H4 (cell line): ENCODE data around the gene WDR72. TPM values are rescaled to one million over a fixed set of nuclear protein-coding genes. Genes with fewer than 3 reads are reported as not detected.
"Not testable (repeated sequence)": the region's sequence is repeated elsewhere in the genome, so short reads cannot be mapped to it uniquely, and the experiment has no call there.

Experiments
- DNase-seq: peaks from one replicate; pipeline ENCODE4 v3.0.0-alpha.2; 2015; ENCODE audit warnings: low spot score
- total RNA-seq: library from RNA; depleted of rRNA; stranded (reverse); fragments of >200 nt; shearing (Covaris generic); gene quantifications from 2 replicates; pipeline ENCODE4 v1.2.3, GENCODE V29; 2014

The WDR72 gene
- total RNA-seq, 1 experiment from 2014 or later = 14.6 TPM

DNA sequence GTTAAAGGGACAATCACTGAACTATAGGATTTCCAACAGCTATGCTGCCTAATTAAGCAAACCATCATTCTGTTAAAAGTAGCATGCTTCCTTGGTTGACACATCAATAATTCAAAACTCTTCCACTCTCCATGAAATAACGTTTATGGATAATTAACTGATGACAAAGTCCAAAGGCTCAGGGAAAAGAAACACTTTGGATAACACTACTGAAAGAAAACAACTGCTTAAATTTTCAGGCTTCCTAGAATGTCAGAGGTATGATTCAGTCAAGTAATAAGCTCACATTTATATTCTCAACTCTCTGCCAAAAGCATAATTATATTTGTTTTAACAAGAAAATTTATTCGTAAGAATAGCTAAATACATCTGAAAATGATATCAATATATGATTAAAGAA lies 49.6 kb downstream of the WDR72 start:
- DNase-seq = no peak

DNA sequence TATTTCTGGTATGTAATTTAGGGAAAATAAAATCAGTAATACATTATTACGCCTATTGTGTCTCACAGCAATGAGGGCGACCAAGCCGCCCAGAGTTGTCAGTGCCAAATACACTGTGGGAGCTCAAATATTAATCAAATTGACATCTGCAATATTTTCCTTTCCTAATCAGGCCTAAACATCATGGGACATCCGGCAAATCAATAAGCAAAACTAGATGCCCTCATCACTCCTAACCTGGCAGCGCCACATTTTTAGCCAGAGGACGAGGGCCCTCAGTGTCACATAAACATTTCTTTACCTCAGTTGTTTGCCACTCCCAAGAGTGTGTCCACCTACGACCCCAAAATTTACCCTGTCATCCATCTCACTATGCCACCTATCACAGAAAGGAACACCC lies 64.1 kb downstream of the WDR72 start:
- DNase-seq = no peak

DNA sequence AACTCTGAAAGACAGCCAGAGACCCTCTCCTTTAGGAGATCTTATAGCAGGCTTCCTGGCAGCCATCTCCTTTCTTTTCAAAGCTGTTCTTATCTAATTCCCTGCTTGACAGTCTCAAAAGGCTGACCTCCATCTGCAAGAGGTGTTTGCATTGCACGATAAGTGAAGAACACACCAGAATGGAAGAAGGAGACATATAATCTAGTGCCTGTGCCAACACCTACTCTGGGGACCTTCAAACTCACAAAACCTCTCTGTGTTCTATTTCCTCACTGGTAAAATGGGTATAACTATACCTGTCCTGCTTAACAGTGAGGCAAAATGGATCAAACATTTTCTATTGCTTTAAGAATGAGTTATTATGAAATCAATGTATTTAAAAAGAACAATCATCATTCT lies 65.0 kb downstream of the WDR72 start:
- no peak for DNase-seq

DNA sequence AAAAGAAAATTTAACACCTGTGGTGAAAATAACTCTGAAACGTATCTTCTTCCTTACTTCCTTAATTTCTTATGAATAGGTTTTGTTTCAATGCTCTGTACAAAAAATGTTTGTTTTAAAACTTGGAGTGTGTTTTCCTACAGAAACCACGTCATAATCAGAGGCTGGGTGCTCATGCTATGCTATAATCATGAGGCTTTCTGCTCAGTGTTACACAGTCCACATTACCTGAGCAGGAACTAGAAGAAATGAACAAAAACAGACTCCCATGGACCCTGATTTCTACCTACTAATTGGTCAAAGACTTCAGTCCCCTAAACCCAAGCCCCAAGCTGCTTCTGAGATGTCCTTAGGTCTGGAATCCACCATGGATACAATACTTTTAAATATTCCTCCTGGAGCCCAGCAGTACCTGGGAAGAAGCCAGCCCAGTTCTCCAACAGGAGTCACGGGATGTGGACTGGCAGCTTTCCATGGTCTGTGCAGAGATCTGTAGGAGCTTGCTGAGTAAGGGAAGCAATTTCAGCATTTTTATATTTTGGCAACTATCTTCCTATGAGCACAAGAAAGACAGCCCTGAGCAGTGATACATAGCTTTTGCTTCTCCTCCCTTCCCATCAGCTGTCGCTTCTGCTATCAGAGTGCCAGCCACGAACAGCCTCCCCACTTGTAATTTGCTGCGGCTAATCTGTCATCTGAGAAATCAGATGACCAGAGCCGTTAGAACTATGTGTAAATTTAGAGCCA lies 65.6 kb downstream of the WDR72 start:
- peak; percentile 23 for DNase-seq

DNA sequence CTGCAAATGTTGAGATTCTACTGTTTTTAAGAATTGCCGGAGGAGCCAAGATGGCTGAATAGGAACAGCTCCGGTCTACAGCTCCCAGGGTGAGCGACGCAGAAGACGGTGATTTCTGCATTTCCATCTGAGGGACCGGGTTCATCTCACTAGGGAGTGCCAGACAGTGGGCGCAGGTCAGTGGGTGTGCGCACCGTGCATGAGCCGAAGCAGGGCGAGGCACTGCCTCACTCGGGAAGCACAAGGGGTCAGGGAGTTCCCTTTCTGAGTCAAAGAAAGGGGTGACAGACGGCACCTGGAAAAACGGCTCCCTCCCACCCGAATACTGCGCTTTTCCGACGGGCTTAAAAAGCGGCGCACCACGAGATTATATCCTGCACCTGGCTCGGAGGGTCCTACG lies 75.3 kb downstream of the WDR72 start:
- DNase-seq = not testable (repeated sequence)

DNA sequence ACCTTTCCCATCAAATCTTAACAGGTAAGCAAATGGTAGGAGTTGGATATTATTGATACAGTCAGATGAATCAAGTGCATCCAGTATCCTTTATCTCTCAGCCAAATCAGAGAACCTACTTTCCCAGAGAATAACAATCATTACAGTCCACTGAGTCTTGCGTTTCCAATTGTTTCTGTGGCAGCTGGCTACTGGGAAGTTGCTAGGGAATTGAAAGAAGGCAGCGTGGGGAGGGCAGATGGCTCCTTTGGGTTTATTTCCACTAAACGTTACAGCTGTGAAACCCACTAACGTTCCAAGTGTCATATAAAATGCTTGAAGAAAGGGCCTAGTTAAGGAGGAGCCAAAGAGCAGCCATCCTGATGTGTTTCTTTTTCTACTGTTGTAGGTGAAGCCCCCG lies 78.4 kb downstream of the WDR72 start:
- no peak for DNase-seq

DNA sequence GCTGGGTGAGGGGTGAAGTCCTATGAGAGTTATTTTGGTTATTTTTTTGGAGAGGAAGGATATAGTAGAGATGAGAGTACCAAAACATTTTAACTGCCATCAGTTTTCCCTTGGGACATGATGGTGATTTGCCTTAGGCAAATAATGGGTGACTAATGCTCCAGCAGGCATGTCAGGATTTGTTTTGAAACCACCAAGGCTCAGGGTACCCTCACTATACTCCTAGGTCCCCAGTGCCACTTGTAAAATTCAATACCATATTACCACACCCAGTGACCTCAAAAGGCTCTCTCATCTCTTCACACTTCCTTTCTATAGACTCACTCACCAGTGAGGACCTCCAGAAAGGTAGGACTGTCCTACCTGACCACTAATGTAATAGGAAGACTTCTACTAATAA lies 83.6 kb downstream of the WDR72 start:
- no peak for DNase-seq

DNA sequence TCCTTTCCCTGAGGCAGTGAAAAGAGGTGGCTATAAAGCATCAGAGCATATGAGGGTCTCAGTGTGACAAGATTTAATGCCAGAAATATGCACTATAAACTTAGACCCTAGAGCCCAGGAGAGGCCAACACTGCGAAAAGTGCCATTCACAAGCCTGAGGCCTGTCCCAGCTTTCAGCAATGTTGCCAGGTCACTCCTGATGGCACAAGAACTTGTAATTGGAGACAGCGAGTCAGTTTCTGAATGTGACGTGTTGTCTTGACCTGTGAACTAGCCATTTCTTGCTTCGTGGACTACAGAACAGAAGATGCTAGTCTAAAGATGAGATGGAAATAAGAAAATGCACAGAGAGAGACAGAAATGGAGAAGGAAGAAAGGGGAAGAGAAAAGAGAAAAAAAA lies 87.9 kb downstream of the WDR72 start:
- no peak for DNase-seq

DNA sequence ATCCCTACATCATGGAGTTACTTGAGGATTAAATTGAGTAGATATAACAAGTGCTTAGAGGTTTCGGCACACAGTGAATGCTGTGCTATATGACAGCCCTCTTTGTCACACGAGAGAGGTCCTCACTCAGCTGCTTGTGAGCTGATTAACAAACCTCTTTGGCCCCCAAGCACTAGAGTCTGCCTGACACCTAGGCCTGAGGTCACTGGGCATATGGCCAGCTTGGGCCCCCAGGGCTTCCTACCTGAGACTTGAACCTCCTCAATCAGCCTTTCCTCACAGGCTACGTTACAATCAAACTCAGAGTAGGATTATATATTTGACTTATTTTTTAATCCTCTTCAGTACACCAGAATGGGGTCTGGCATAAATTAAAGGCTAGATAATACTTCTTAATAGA lies 88.8 kb downstream of the WDR72 start:
- DNase-seq = no peak

DNA sequence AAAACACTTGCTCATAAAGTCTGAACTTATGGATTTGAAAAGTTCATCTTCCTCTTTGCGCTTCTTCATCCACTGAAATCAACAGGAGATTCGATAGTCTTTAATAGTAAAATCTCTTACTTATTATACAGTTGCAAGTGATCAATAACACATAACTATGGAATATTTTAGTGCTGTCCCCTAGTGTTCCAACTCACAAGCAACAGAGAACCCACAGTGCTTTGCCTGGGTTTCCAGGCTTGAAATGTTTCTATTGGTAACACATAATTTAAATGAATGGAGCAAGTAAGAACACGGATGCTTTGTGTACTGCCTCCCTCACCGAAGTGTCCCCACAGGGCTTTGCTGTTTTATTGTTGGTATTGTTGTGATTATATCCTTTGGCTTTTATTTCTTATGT lies 93.5 kb downstream of the WDR72 start:
- no peak for DNase-seq

DNA sequence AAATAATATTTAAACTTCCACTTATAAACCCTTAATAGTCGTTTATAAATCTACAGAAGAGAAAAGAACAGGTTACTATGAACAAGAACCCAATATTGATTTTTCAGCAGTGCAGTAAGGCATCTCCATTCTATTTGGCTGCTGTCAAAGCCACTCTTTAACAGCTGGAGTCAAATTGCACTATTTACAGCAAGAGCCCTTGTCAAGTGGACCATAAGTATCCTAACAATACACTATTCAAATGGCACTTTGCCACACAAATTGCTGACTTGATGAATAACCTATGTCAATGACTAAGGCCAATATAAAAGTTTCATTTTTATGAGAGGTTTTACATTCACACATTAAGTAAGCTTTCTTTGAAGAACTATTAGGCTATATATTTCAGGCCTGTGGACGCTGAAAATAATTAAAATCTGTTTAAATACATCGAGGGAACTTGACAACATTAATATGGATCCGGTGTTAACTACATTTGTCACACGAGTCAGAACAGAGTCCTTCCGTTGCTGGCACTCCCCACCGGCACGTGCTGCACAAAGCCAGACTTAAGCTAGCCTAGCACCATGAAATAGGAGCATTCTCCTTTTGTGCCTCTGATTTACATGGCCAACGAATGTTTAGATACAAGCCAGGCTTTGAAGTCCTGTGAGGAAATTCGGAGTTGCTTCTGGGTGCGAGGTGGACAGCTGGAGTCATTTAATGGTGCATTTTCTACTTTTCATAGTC lies 100.5 kb downstream of the WDR72 start:
- no peak for DNase-seq

DNA sequence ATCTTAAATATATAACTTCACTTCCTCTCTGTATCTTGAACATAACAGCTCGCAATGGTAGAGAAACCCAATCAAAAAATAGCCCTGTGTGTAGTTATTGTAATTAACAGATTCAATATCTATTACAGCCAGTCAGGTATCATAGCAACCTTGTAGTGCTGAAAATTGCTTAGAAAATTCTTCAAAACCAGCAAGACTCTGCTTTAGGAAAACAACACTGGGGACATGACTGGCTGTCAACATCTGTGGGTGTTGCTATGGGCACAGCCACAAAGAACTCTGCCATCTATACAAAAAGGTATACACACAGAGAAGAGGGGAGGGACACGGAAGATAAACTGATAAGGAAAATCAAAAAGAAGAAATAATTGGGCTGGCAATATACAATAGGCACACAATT lies 101.2 kb downstream of the WDR72 start:
- DNase-seq = no peak

DNA sequence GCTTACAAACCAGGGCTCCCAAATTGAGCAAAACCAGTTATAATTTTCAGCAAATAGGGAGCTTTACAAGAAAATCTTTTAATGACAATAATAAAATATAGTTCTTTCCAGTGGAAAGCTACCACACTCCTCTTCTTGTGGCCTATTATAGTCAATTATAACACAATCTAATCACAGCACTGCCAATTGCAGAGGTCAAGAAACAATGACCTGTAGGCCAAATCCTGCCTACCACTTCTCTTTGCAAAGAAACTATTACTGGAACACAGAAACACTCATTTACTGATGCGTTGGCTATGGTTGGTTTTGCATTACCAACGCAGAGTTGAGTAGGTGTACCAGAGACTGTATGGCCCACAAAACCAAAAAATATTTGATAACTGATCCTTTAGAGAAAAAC lies 110.5 kb downstream of the WDR72 start:
- no peak for DNase-seq

DNA sequence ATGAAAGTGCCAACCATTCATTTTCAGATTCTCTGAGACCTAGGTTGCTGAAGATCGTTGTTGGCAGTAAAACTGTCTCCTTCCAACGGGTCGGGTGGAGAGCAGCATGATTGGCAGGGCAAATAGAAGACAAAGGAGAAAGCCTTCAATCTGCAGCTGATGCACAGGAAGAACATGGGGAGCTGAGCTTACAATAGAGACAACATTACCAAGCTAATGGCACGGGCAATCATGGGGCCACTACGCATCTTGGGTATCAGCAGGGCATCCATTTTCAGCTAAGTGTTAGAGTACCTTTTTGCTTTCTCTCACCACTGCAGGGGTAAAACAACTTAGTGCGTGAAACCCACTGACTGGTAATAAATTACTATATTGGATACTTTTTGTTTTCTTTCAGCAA lies 114.8 kb downstream of the WDR72 start:
- DNase-seq = no peak

DNA sequence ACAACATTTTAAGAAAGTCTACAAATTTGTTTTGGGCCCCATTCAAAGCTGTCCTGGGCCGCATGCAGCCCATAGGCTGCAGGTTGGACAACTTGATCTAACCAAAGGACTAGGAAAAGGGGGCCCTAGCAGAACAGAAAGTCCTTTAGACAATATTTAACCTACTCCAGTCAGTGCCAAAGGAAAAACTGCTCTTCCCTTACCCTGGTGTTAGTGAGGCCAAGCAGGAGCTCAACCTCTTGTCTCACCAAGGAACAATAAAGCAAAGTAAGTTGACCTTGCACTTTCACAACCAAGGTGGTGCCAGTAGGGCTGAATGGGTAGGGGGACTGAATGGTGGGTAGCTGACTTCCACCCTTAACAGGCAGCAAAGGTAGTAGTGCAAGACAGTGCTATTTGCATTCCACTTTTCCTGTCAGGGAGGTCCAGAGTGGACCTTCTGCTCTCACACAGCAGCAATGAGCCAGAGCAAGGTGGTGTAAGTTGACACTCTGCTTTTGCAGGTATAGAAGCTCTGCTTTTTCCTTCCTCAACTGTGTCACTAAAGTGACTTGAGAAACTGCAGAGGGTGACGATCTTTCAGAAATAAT lies 124.9 kb downstream of the WDR72 start:
- no peak for DNase-seq

DNA sequence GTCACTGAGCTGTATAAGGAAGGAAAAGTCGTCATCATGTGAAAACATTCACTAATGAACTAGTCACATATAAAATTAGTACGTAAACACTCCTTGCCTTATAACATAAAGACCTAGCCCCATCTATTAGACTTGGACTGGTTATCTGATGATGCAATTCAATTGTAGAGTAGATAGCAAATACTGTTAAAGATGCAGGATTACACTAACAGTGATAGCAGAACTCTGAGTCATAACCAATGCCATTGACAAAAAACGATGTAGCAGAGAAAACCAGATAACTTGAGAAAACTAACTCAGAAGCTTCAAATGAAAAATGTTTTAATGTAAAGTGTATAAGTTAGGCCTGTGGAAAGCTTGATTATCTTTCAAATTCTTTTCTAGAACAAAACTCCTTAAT lies 132.2 kb downstream of the WDR72 start:
- DNase-seq = no peak

DNA sequence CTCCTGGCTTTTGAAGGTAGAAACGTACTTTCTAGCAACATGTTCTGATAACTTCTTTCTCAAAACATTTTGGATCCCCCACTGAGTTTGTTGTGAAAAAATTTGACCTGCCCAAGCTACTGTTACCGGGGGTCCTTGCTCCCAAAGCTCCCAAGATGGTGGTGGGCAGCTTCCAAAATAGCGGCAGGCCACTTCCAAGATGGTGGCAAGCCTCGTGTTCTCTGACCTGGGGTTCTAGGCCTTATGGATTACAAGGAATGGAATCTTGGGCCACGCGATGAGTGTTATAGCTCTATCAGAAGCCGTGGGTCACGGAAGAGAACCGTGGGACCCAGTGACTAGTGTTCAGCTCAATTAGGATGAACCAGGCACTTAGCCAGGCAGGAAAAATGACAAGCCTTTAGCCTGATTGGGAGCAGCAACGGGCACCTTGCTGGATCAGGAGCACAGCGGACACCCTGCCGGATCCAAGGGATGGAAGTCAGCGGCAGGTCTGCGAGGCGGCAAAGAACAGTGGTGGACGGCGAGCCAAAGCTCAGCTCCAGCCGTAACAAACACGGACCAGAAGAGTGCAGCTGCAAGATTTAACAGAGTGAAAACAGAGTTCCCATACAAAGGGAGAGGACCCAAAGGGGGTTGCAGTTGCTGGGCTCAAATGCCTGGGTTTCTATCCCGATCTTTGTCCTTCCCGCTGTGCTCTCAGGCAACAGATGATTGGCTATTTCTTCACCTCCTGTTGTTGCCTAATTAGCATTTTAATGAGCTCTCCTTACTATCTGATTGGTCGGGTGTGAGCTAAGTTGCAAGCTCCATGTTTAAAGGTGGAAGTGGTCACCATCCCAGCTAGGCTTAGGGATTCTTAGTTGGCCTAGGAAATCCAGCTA lies 133.3 kb downstream of the WDR72 start:
- DNase-seq = no peak

DNA sequence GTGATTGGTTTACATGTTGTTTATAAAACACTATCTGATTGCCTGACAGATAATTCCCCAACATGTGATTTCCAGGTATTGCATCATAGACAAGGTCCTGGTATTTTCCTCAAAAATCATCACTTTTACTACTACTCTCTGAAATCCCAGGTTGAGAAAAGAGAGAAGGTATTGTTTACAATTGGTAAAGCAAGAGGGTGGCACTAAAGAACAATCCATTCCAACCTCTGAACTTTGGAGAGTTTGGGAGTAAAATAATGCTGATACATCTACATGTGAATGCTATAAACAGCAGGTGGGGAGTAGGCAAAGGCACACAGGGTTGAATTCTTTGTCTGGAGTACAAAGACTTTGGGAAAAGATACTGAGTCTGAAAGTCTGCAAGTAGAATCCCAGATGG lies 134.2 kb downstream of the WDR72 start:
- DNase-seq = no peak

DNA sequence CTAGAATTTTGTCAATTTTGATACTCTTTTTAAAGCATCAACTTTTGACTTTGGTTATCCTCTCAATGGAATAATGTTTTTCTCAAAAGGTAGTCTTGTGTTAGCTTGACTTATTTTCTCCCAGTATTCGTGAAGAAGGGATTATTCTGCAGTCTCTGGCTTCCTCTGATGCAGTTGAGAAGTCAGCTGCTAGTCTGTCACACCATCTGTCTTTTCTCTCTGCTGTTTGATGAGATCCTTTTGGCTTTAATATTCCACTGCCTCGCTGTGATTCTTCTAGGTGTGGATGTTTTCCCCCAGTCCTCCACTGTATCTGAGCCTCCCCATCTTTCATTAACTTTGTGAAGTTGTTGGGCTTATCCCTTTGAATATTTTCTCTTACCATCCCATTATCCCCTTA lies 141.0 kb downstream of the WDR72 start:
- DNase-seq = no peak

DNA sequence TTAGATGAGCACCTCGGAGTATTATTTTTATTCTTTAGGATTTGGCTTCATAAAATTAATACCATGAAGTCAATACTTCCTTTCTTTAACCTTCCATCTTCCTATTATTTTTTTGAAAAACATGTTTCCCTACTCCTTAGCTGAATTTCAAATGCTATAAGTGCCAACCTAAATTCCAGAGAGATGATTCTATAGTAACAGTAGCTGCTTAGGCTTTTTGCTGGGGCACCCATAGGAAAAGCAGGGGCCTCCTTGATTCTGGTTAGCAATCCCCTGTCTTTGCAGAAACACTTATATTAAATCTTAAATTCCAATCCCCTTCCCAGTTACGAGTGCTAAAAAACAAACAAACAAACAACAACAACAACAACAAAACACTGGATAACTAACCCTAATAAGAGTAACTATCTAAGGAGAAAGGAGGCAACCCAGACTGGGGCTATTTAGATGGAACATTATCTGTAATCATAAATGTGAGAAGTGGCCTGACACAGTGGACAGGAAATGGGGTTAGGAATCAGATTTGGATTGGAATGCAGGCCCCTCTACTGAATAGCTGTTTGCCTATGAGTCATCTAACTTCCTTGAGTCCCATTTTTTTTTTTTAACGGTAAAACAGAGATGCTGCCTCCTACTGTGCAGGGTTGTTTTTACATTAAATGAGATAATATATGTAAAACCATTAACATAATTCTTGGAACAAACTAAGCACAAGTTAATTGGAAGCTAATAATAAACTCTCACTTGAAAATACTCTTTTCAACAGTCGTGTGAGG lies 148.1 kb downstream of the WDR72 start:
- DNase-seq = peak; percentile 31

DNA sequence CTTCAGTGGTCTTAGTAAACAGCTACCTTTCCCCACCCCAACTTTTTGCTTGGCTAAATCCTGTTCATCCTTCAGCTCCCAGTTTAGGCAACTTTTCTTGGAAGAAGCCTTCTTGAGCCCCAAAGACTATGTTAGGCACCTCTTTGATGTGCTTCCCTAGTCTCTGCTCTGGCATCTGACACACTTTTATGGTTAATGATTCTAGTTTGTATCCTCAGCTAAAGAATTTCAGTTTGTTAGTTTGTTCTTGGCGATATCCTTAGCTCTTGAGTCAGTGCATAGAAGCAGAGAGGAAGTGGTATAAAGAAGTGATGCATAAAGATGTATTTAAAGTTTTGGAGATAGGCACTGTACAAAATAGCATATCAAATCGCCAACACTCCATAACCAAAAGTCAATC lies 168.4 kb downstream of the WDR72 start:
- no peak for DNase-seq
